ENCODE data around the gene RNF39. TPM values are rescaled to one million over a fixed set of nuclear protein-coding genes. Genes with fewer than 3 reads are reported as not detected.
A peak's percentile ranks its signal among the peaks of the same experiment; 100 is the strongest.

The RNF39 gene
- total RNA-seq, 4 donors from 2014 or later, result 0.42 TPM; not detected in 3

- WGBS, 2 donors, result 26 to 32% methylated on average over 1 of the region's 1 CpG
- no peak for DNase-seq (ENCODE audit: low spot score in 2 of 2)
- Histone ChIP-seq H3K4me1 (peaks cover 0 to 21% (median 16%) of the 10 kb centered on the region in 4 donors), H3K27me3 (peaks cover 0 to 86% of the 10 kb centered on the region in 2 donors), H3K27ac (no peak overlapping the region), H3K9me3 (no peaks in the 10 kb centered on the region), H3K4me3 (no peak overlapping the region), H3K36me3 (no peaks in the 10 kb centered on the region)
- TF ChIP-seq, protein P1, sequence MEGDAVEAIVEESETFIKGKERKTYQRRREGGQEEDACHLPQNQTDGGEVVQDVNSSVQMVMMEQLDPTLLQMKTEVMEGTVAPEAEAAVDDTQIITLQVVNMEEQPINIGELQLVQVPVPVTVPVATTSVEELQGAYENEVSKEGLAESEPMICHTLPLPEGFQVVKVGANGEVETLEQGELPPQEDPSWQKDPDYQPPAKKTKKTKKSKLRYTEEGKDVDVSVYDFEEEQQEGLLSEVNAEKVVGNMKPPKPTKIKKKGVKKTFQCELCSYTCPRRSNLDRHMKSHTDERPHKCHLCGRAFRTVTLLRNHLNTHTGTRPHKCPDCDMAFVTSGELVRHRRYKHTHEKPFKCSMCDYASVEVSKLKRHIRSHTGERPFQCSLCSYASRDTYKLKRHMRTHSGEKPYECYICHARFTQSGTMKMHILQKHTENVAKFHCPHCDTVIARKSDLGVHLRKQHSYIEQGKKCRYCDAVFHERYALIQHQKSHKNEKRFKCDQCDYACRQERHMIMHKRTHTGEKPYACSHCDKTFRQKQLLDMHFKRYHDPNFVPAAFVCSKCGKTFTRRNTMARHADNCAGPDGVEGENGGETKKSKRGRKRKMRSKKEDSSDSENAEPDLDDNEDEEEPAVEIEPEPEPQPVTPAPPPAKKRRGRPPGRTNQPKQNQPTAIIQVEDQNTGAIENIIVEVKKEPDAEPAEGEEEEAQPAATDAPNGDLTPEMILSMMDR (IDR thresholded peaks at IDR 0.05), result no peak
- TF ChIP-seq POLR2A (IDR thresholded peaks at IDR 0.05) (no peak), EP300 (IDR thresholded peaks at IDR 0.05) (no peak)
Measured at GRCh38 chr6:30096829-30097228, 21.3 kb upstream of the RNF39 start.

DNA sequence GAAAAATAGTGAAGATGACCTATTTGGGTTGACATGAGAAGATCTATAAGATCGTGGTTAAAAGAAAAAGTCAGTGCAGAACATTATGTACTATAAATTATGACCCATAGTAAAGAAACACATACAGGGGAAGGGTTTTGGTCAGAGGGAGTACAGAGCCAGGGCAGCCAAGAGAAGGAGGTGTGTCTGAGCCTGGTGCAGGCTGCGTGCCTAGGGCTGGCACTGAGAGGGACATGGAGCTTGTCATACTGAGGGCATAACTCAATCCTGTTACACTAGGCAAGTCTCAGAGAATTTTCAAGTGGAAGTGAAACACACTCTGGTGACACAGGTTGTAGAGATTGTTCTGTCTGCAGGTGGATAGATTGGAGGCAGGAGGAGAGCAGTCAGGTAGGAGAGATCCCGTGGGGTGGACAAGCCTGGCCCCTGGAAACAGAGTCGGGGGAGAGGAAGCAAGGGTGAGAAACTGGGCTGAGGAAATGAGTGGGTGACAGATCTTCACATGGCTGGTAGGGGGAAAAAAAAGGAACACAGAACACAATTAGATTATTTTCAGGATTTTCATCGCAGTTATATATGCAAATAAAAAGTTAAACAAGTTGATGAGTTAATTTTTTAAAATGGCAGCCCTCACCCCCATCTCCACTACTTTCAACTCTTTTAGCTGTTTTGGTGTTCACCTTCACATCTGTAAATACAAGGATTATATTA, 18.5 kb upstream of the RNF39 start:
- H3K4me1 ChIP-seq, result no peaks in the 10 kb centered on the region
- peaks cover 0 to 77% of the 10 kb centered on the region in 2 donors for H3K27me3 ChIP-seq
- no peak for DNase-seq (ENCODE audit: low spot score in 2 of 2)
- H3K27ac ChIP-seq, result no peak overlapping the region
- H3K36me3 ChIP-seq, result no peaks in the 10 kb centered on the region
- H3K9me3 ChIP-seq, result no peaks in the 10 kb centered on the region
- TF ChIP-seq POLR2A (IDR thresholded peaks at IDR 0.05) (no peak), EP300 (IDR thresholded peaks at IDR 0.05) (no peak)
- TF ChIP-seq, protein P1 (IDR thresholded peaks at IDR 0.05), result no peak
- no peak overlapping the region for H3K4me3 ChIP-seq
- WGBS, 2 donors, result 70 to 74% methylated on average over 5 of the region's 5 CpGs

DNA sequence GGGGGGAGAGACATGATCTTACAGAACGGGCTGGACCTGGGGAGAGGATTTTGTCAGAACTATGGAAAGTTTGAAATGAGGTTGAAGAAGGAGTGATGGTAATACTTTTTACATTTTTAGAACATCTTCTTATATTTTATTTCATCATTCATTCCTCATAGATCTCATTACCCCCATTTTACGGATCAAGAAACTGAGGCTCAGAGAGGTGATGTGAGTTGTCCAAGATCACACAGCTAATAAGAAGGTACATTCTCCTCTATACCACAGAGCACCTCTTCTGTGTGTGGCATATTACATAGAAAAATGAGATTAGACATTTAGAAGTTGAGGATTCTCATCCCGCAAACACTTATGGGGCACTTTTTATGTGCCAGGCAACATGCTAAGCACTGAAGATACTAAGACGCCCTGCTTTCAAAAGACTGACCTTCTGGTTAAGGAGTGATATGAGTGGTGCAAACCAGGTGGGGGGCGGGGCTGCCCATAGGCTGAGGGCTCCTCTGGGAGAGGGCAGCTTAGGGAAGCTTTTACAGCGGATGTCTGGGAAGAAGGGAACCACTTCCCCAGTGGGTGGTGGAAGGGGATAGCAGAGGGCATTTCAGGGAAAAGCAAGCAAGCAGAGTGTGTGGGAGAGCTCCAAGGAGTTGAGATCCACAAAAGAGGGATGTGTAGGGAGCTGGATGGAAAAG, 17.4 kb upstream of the RNF39 start:
- H3K4me1 ChIP-seq, result no peaks in the 10 kb centered on the region
- H3K9me3 ChIP-seq, result no peaks in the 10 kb centered on the region
- 48 to 68% methylated on average over 6 of the region's 6 CpGs for WGBS, 2 donors
- H3K4me3 ChIP-seq, result no peak overlapping the region
- TF ChIP-seq, protein P1 (IDR thresholded peaks at IDR 0.05), result no peak
- TF ChIP-seq EP300 (IDR thresholded peaks at IDR 0.05), result no peak
- no peak for TF ChIP-seq POLR2A (IDR thresholded peaks at IDR 0.05)
- no peak overlapping the region for H3K27ac ChIP-seq
- no peaks in the 10 kb centered on the region for H3K36me3 ChIP-seq
- H3K27me3 ChIP-seq, result peaks cover 0 to 66% of the 10 kb centered on the region in 2 donors
- no peak for DNase-seq (ENCODE audit: low spot score in 2 of 2)

- 46 to 53% methylated on average over 11 of the region's 11 CpGs for WGBS, 2 donors
- DNase-seq (ENCODE audit: low spot score in 2 of 2), result no peak
- Histone ChIP-seq H3K4me1 (no peaks in the 10 kb centered on the region), H3K9me3 (no peaks in the 10 kb centered on the region), H3K4me3 (no peak overlapping the region), H3K36me3 (no peaks in the 10 kb centered on the region), H3K27me3 (peaks cover 0 to 56% of the 10 kb centered on the region in 2 donors), H3K27ac (peak overlapping the region in 1 of 4 donors; percentile 12)
- TF ChIP-seq EP300 (IDR thresholded peaks at IDR 0.05) (peak in 1 of 2 donors; percentile 24), POLR2A (IDR thresholded peaks at IDR 0.05) (no peak)
Measured at GRCh38 chr6:30091577-30092381, 16.2 kb upstream of the RNF39 start.

GRCh38 chr6:30087876-30088275, 12.3 kb upstream of the RNF39 start:
- TF ChIP-seq, protein P1 (IDR thresholded peaks at IDR 0.05), result no peak
- TF ChIP-seq POLR2A (IDR thresholded peaks at IDR 0.05) (no peak), EP300 (IDR thresholded peaks at IDR 0.05) (no peak)
- Histone ChIP-seq H3K27me3 (peaks cover 0 to 34% of the 10 kb centered on the region in 2 donors), H3K9me3 (no peaks in the 10 kb centered on the region), H3K4me1 (no peaks in the 10 kb centered on the region), H3K36me3 (no peaks in the 10 kb centered on the region), H3K27ac (no peak overlapping the region), H3K4me3 (no peak overlapping the region)
- DNase-seq (ENCODE audit: low spot score in 2 of 2), result no peak
- 65 to 85% methylated on average over 5 of the region's 5 CpGs for WGBS, 2 donors
